ENCODE results near the gene CSNK1A1L.
"Not testable (repeated sequence)": the region's sequence is repeated elsewhere in the genome, so short reads cannot be mapped to it uniquely, and the experiment has no call there.

Gene CSNK1A1L

DNA sequence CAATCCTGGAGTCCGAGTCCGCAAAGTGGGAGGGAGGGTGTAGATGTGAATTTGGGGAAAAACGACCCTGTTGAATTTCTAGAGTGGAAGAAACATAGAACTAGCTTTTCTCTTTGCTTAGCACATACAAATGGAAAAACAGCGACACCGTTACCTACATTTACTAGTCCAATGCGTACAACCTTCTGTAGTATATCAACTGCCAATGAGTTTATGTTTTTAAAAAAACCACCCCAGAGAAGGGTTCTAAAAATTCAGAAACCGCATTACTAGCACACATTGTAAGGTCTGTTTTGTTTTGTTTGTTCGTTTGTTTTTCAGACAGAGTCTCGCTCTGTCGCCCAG is 45.6 kb downstream of the CSNK1A1L start:
- TF ChIP-seq, protein P1, sequence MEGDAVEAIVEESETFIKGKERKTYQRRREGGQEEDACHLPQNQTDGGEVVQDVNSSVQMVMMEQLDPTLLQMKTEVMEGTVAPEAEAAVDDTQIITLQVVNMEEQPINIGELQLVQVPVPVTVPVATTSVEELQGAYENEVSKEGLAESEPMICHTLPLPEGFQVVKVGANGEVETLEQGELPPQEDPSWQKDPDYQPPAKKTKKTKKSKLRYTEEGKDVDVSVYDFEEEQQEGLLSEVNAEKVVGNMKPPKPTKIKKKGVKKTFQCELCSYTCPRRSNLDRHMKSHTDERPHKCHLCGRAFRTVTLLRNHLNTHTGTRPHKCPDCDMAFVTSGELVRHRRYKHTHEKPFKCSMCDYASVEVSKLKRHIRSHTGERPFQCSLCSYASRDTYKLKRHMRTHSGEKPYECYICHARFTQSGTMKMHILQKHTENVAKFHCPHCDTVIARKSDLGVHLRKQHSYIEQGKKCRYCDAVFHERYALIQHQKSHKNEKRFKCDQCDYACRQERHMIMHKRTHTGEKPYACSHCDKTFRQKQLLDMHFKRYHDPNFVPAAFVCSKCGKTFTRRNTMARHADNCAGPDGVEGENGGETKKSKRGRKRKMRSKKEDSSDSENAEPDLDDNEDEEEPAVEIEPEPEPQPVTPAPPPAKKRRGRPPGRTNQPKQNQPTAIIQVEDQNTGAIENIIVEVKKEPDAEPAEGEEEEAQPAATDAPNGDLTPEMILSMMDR (IDR thresholded peaks at IDR 0.05; ENCODE audit: low read depth, low read length) = no peak
- H3K4me3 ChIP-seq (ENCODE audit: low read depth, low read length) = peak overlapping the region; percentile 95
- no peak for DNase-seq (ENCODE audit: low read depth, low spot score)
- in situ Hi-C loops (cut with HindIII; ENCODE audit: low sequenced_read_pairs) = no loop called here

DNA sequence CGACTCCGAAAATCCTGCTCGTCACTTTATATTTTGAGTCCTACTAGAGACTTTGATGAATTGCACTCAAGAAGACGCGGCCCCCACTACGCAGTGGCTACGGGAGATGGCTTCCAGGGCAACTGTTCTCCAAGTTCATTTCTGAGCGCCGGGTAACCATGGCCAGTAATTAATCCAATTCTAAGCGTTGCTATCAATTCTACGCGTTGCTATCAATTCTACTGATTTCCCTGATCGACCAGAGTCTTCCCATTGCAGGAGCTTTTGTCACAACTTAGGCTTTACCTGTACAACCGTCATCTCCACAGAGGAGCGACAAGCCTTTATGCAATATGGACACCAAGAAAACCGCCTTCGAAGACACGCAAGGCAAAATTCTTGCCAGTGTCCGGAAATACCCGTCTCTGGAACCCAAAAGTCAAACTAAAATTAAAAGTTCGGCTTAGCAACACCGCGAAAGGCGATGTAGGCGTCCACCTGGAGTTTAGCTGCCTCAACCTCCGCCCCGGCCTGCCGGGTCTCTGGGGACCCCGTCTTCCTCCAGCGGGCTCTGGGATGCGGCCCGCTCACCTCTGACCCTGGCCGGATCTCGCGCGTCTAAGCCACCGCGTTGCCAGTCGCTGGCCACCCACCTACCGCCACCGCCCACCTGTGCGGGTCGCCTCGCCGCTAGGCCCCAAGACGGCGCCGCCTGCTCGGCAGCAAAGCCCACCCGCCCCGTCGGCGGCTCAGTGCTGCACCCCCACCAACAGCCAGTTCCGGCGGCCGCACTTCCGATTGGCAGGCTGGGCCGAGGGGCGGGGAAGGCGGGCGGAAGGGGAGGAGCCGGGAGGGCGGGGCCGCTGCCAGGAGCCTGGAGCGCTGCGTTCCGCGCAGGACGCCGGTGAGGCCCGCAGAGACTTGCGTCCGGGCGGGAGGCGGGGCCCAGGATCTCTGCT is 46.3 kb downstream of the CSNK1A1L start, which contains the start of gene SUPT20H:
Gene SUPT20H, minus strand, starts transcription at position 779 of the 938 bp plus-strand sequence. CDS start 8,198 bp downstream, outside the sequence.
- TF ChIP-seq, protein P1 (IDR thresholded peaks at IDR 0.05; ENCODE audit: low read depth, low read length) = no peak
- H3K4me3 ChIP-seq (ENCODE audit: low read depth, low read length) = peak within 1 kb of the TSS; percentile 95
- peak; percentile 93 for DNase-seq (ENCODE audit: low read depth, low spot score)
- in situ Hi-C loops (cut with HindIII; ENCODE audit: low sequenced_read_pairs) = no loop called here

DNA sequence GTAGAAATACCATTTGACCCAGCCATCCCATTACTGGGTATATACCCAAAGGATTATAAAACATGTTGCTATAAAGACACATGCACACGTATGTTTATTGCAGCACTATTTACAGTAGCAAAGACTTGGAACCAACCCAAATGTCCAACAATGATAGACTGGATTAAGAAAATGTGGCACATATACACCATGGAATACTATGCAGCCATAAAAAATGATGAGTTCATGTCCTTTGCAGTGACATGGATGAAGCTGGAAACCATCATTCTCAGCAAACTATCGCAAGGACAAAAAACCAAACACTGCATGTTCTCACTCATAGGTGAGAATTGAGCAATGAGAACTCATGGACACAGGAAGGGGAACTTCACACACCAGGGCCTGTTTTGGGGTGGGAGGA is 49.2 kb downstream of the CSNK1A1L start:
- DNase-seq (ENCODE audit: low read depth, low spot score); H3K4me3 ChIP-seq (ENCODE audit: low read depth, low read length); in situ Hi-C loops (cut with HindIII; ENCODE audit: low sequenced_read_pairs): not testable (repeated sequence)
